ENCODE measurements around the gene LCE2D. TPM values are rescaled to one million over a fixed set of nuclear protein-coding genes. Genes with fewer than 3 reads are reported as not detected.
"Not testable (repeated sequence)": the region's sequence is repeated elsewhere in the genome, so short reads cannot be mapped to it uniquely, and the experiment has no call there.

The LCE2D gene
- polyA plus RNA-seq (2012; ENCODE audit: insufficient read depth, insufficient read length): not detected

GRCh38 chr1:152663098-152663497 is at the start of gene LCE2D:
Gene LCE2D, plus strand, starts transcription at chr1:152663380. Its CDS starts 726 bp downstream, at chr1:152664106.
- DNase-seq (ENCODE audit: low read depth, low spot score): no peak

GRCh38 chr1:152613511-152613910 is 49.7 kb upstream of the LCE2D start, which contains the start of gene LCE3B:
Gene LCE3B, plus strand, starts transcription at chr1:152613811. Its CDS starts 0 bp downstream, at chr1:152613811.
- no peak for DNase-seq (ENCODE audit: low read depth, low spot score)
- H3K4me3 ChIP-seq (ENCODE audit: low read length): no peak within 1 kb of the TSS

More at GRCh38 chr1:152663098-152663497, at the start of gene LCE2D:
- H3K4me3 ChIP-seq (ENCODE audit: low read length): no peak within 1 kb of the TSS

- peak; percentile 42 for DNase-seq (ENCODE audit: low read depth, low spot score)
- H3K4me3 ChIP-seq (ENCODE audit: low read length): no peak overlapping the region
These were observed 41.2 kb upstream of the LCE2D start for GRCh38 chr1:152621993-152622392.

GRCh38 chr1:152622803-152623202 is 40.4 kb upstream of the LCE2D start, which contains the start of gene LCE3A:
Gene LCE3A, minus strand, starts transcription at chr1:152623103. Its CDS starts 0 bp downstream, at chr1:152623103.
- H3K4me3 ChIP-seq (ENCODE audit: low read length): no peak within 1 kb of the TSS
- peak; percentile 81 for DNase-seq (ENCODE audit: low read depth, low spot score)

GRCh38 chr1:152623203-152623844 is 39.9 kb upstream of the LCE2D start:
- DNase-seq (ENCODE audit: low read depth, low spot score): no peak
- H3K4me3 ChIP-seq (ENCODE audit: low read length): no peak overlapping the region

GRCh38 chr1:152626744-152627143 is 36.4 kb upstream of the LCE2D start:
- H3K4me3 ChIP-seq (ENCODE audit: low read length): no peak overlapping the region
- DNase-seq (ENCODE audit: low read depth, low spot score): no peak

GRCh38 chr1:152630596-152630995 is 32.6 kb upstream of the LCE2D start:
- H3K4me3 ChIP-seq (ENCODE audit: low read length): no peak overlapping the region
- no peak for DNase-seq (ENCODE audit: low read depth, low spot score)

- no peak for DNase-seq (ENCODE audit: low read depth, low spot score)
- H3K4me3 ChIP-seq (ENCODE audit: low read length): no peak overlapping the region
These were observed 22.8 kb upstream of the LCE2D start for GRCh38 chr1:152640351-152640750.

GRCh38 chr1:152643945-152644344 is 19.2 kb upstream of the LCE2D start:
- DNase-seq (ENCODE audit: low read depth, low spot score): no peak
- H3K4me3 ChIP-seq (ENCODE audit: low read length): no peak overlapping the region

- H3K4me3 ChIP-seq (ENCODE audit: low read length): no peak overlapping the region
These were observed 18.0 kb upstream of the LCE2D start for GRCh38 chr1:152645146-152645545.

GRCh38 chr1:152646656-152647055 is 16.5 kb upstream of the LCE2D start:
- H3K4me3 ChIP-seq (ENCODE audit: low read length): no peak overlapping the region
- DNase-seq (ENCODE audit: low read depth, low spot score): no peak

More at GRCh38 chr1:152645146-152645545, 18.0 kb upstream of the LCE2D start:
- no peak for DNase-seq (ENCODE audit: low read depth, low spot score)

GRCh38 chr1:152654110-152654509 is 9.1 kb upstream of the LCE2D start:
- DNase-seq (ENCODE audit: low read depth, low spot score): peak; percentile 52
- no peak overlapping the region for H3K4me3 ChIP-seq (ENCODE audit: low read length)

- DNase-seq (ENCODE audit: low read depth, low spot score): no peak
- H3K4me3 ChIP-seq (ENCODE audit: low read length): no peak overlapping the region
These were observed 6.7 kb upstream of the LCE2D start for GRCh38 chr1:152656459-152656858.

- H3K4me3 ChIP-seq (ENCODE audit: low read length): no peak overlapping the region
- DNase-seq (ENCODE audit: low read depth, low spot score): no peak
These were observed 5.5 kb upstream of the LCE2D start for GRCh38 chr1:152657677-152658076.

GRCh38 chr1:152658649-152659048 is 4.5 kb upstream of the LCE2D start:
- DNase-seq (ENCODE audit: low read depth, low spot score): no peak
- no peak overlapping the region for H3K4me3 ChIP-seq (ENCODE audit: low read length)

- not testable (repeated sequence) for H3K4me3 ChIP-seq (ENCODE audit: low read length); DNase-seq (ENCODE audit: low read depth, low spot score)
These were observed 3.0 kb downstream of the LCE2D start for GRCh38 chr1:152666171-152666570.

- no peak overlapping the region for H3K4me3 ChIP-seq (ENCODE audit: low read length)
- DNase-seq (ENCODE audit: low read depth, low spot score): no peak
These were observed 4.5 kb downstream of the LCE2D start for GRCh38 chr1:152667648-152668047.

GRCh38 chr1:152673016-152673415 is 9.8 kb downstream of the LCE2D start:
- H3K4me3 ChIP-seq (ENCODE audit: low read length): no peak overlapping the region
- DNase-seq (ENCODE audit: low read depth, low spot score): no peak

GRCh38 chr1:152674983-152675382 is 11.8 kb downstream of the LCE2D start, which contains the start of gene LCE2C:
Gene LCE2C, plus strand, starts transcription at chr1:152675279. Its CDS starts 737 bp downstream, at chr1:152676016.
- not testable (repeated sequence) for DNase-seq (ENCODE audit: low read depth, low spot score); H3K4me3 ChIP-seq (ENCODE audit: low read length)

- no peak overlapping the region for H3K4me3 ChIP-seq (ENCODE audit: low read length)
- no peak for DNase-seq (ENCODE audit: low read depth, low spot score)
These were observed 16.3 kb downstream of the LCE2D start for GRCh38 chr1:152679459-152679858.

GRCh38 chr1:152681616-152682015 is 18.4 kb downstream of the LCE2D start:
- DNase-seq (ENCODE audit: low read depth, low spot score): no peak
- H3K4me3 ChIP-seq (ENCODE audit: low read length): no peak overlapping the region

All from Jurkat, Clone E6-1 (cell line).